HG03520 (cell line): ENCODE results near the gene MLLT1.
"Not testable (repeated sequence)": the region's sequence is repeated elsewhere in the genome, so short reads cannot be mapped to it uniquely, and the experiment has no call there.

ENCODE experiments used
- ATAC-seq: cut with Tn5 transposase; IDR thresholded peaks from one replicate; pipeline ENCODE4 v1.9.1; 2021; ENCODE audit warnings: mild to moderate bottlenecking, moderate library complexity; ENCODE audit not compliant: unreplicated experiment

MLLT1 gene, protein sequence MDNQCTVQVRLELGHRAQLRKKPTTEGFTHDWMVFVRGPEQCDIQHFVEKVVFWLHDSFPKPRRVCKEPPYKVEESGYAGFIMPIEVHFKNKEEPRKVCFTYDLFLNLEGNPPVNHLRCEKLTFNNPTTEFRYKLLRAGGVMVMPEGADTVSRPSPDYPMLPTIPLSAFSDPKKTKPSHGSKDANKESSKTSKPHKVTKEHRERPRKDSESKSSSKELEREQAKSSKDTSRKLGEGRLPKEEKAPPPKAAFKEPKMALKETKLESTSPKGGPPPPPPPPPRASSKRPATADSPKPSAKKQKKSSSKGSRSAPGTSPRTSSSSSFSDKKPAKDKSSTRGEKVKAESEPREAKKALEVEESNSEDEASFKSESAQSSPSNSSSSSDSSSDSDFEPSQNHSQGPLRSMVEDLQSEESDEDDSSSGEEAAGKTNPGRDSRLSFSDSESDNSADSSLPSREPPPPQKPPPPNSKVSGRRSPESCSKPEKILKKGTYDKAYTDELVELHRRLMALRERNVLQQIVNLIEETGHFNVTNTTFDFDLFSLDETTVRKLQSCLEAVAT

DNA sequence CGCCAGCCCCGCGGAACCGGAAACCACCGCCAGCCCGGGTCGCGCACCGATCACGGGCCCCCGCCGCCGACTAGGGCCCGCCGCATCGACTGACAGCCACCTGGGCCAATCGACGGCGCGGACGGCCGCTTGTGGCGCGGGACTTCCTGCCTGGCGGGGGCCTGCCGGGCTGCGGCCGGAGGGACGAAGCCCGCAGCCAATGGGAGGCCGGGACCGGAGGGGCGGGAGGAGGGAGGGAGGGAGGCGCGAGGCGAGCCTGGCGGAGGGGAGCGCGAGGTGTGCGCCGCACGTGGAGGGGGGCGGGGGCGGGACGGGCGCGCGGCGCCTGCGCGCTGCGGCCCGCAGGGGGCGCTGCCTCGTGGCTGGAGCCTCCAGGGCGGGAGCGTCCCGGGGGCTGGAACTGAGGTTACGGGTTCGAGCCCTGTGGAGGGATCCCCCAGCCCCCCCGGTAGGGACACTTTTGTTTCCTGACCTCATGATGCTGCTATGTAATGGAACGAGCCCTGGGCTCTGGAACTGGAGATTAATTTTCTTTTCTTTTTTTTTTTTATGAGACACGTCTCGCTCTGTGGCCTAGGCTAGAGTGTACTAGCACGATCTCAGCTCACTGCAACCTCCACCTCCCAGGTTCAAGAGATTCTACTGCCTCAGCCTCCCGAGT lies at the start of gene MLLT1:
Gene MLLT1 (minus strand): TSS at position 45 of the 661 bp plus-strand sequence. CDS start 191 bp downstream, outside the sequence.
- peak; percentile 89 for ATAC-seq

DNA sequence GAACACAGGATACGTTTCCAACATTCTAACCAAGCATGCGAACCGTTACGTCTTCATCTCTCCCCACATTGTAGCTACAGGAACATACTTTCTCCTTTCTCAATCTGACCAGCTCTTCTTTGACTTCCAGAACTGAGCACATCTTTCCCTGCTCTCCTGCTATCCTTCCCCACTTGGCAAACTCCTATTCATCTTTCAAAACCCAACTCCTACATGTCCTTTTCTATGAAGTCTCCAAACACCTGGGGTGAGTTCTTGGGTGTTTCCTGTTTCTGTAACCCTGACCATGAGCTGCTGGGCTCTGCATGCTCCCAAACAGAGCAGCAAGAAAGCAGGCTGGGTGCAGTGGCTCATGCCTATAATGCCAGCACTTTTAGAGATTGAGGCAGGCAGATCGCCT lies 47.0 kb upstream of the MLLT1 start:
- no peak for ATAC-seq

DNA sequence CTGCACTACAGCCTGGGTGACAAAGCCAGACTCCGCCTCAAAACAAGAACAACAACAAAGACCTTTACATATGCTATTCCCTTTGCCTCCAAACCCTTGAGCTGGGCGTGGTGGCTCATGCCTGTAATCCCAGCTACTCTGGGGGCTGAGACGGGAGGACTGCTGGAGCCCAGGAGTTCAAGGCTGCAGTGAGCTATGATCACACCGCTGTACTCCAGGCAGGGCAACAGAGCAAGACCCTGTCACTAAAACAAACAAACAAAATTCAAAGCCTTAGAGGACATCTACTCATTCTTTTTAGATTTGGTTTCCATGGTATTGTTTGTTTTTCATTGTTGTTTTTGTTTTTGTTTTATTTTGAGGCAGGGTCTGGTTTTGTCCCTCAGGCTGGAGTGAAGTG lies 45.8 kb upstream of the MLLT1 start:
- ATAC-seq, result no peak

DNA sequence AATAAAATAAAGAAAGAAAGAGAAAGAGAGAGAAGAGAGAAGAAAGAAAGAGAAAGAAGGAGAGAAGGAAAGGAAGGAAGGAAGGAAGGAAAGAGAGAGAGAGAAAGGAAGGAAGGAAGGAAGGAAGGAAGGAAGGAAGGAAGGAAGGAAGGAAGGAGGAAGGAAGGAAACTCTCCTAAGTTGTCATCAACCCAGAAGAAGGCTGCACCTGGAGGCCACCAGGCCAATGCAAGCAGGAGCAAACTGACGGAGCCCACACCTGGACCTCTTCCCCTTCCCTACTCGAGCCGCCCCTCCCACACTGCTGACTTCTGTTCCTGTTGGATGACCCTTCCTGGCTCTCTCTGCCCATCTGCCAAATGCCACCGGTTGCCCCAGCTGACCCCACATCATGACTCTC lies 45.0 kb upstream of the MLLT1 start:
- ATAC-seq, result no peak

DNA sequence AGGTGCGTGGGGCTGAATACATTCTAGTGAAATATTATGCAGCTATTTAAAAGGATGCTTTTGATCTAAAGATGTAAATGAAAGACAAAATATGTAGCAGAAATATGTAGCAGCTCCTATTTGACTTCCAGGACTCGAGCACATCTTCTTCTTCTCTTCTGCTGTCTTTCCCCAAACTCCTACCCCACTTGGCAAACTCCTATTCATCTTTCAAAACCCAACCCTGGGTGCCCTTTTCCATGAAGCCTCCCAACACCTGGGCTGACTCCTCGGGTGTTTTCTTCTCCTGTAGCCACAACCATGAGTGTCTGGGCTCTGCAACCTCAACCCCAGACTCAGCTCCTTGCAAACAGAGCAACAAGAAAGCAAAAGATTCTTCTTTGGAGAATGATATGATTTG lies 42.5 kb upstream of the MLLT1 start:
- ATAC-seq, result no peak

DNA sequence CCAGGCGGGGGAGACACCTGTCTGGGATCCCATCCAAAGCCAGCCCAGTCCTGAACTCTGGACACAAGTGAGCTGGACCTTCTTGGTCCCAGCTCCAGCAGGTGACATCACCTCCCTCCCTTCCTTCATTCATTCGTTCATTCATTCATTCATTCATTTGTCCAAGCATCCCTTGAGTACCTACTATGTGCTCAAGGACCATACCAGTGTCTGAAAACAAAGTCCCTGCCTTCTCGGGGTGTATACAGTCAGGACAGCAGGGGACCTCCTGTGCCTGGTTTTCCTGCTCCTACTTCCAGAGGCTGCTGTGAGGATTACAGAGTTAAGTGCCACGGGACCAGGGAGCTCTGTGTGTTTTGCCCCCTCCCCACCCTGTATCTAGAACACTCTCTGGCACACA lies 39.6 kb upstream of the MLLT1 start:
- no peak for ATAC-seq

DNA sequence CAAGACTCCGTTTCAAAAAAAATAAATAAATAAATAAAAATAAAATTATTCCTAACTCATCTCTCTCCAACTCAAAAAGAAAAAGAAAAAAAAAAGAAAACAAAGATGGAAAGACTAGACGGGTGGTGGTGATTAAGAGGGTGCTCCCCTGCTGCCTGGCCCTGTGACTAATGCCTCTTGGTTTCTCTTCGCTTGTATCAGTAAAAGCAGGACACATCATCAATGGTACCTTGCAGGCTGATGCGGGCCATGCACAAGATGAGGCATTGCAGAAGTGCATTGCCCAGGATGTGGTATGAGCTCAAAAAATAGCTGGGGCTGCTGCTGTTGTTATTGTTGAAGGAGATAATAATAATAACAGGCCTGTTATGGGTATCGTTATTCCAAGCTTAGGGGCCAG lies 39.0 kb upstream of the MLLT1 start:
- no peak for ATAC-seq

DNA sequence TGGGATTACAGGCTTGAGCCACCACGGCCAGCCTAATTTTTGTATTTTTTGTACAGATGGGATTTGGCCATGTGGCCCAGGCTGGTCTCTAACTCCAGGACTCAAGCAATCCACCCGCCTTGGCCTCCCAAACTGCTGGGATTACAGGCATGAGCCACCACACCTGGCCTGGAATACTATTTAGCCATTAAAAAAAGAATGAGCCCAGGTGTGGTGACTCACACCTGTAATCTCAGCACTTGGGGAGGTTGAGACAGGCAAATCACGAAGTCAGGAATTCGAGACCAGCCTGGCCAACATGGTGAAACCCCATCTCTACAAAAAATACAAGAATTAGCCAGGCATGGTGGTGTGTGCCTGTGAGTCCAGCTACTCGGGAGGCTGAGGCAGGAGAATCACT lies 35.9 kb upstream of the MLLT1 start:
- ATAC-seq, result not testable (repeated sequence)

DNA sequence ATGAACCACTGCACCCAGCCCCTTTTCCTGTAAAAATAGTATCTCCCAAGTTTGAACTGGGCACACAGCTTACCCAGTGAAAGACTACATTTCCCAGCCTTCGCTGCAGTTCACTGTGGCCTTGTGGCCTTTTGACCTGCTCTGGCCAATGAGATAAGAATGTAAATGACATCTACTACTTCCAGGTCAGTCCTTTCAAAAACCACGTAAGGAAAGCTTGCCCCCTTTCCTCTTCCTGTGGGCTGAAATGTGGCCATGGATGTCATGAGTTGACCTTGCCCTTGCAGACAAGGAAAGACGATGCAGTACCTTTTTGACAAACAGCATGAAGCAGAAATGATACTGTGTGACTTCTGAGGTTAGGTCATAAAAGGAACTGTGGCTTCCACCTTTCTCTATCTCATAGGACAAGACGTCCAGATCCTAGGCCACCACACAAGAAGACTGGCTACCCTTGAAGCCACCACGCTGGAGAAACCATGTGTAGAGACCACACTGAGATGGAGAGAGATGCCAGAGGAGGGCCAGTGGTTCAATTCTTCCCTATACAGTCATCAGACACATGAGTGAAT lies 33.7 kb upstream of the MLLT1 start:
- no peak for ATAC-seq

DNA sequence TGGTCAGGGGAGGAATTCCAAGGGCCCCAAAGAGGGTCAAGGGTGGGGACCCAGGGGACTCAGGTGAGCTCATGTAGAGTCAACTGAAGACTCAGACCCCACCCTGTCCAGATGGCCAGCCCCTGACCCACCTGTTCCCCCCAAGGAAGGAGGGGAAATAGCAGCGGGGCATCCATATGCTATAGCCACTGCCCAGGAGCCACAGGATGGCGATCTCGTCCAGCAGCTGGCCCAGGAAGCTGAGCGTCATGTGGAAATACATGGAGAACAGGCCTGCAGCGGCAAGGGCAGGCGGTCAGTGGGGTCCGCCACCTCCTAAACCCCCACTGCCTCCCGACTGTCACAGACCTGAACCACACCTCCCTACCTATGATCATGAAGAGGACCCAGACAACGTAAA lies 32.2 kb upstream of the MLLT1 start:
- no peak for ATAC-seq

DNA sequence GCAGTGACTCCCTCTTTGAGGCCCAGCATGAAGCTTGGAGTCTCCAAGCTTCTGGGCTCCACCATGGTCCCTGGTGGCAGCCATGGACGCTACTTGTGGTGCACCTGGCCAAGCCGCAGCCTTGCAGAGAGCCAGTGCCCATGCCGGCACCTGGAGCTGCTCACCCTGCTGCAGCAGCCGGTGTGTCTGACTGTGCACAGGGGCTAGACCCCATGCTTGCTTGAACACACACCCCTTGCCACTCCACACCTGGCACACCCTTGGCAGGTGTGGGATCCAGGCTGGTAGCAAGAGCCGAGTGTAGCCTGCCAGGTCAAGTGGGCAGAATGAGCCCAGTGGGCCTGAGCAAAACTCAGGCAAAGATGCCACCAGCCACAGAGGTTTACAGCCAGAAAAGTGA lies 18.6 kb upstream of the MLLT1 start:
- no peak for ATAC-seq

DNA sequence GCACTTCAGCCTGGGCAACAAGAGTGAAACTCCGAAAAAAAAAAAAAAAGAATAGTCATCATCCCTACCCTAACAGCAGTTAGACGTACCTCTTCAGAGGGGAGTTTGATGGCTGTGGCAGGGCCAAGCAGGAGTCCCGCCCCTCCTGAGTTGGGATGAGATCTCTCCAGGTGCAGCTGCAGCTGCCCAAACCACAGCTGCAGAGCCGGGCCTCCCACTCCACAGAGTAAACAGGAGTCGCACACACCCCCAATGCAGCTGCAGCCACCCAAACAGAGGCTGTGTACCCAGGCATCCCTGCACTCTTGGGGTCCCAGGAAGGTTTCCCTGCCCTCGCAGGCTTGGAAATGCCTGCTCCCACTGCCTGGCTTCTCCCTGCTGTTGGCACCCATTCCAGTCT lies 17.4 kb upstream of the MLLT1 start:
- ATAC-seq, result no peak

DNA sequence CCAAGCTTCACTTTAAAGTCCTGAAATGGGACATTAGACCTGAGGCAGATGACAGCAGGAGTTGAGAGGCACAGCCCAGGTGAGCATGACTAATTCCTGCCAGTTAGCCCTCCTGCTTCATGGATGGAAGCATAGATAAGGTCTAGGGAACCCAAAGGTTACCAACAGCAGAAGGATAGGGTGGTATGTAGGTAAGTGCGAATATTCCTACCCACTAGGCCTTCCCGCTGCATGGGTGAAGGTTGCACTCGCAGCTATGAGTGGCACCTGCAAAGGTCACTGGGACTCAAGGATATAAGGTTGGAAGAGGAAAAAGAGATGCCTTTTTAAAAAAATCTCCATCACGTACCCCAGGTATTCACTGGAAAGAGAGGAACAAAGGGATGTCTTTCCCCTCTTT lies 12.2 kb upstream of the MLLT1 start:
- no peak for ATAC-seq

DNA sequence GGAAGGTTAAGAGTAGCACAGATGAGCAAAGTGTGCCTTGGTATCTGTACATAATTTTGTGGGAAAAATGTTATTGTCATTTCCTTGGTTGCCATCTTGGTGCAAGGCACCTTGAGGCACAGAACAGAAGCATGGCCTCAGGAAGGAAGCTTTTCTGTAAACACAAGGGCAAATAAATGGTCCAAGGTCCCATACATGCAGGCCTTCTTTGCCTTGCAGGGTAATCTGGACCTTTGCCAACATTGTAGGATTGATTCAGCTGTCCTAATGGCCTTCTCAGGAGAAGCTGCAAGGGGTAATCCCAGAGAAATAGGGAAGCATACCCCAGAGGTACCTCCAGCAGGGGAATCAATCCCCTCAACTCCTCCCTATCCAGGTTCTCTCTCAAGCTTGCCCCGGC lies 9.0 kb upstream of the MLLT1 start:
- ATAC-seq, result no peak

DNA sequence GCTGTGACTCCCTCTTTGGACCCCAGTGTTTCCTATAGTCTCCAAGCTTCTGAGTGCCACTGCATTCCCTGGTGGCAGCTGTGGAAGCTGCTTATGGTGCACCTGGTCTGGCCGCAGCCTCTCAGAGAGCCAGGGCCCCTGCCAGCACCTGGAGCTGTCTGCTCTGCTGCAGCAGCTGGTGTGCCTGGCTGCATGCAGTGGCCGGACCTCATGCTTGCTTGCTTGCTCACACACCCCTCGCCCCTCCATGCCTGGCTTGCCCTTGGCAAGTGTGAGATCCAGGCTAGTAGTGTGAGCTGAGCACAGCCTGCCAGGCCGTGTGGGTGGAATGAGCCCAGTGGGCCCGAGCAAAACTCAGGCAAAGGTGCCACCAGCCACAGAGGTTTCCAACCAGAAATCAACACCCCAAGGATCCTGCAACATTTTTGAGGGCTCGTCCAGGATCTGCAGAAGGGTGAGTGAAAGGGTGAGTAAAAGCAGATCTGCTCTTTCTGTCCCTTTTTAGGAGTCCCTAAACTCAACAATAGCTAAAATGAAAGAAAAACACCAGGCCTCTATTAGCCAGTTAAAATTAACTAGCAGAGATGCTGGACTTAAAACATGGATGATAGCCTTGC lies 7.6 kb upstream of the MLLT1 start:
- ATAC-seq, result no peak

DNA sequence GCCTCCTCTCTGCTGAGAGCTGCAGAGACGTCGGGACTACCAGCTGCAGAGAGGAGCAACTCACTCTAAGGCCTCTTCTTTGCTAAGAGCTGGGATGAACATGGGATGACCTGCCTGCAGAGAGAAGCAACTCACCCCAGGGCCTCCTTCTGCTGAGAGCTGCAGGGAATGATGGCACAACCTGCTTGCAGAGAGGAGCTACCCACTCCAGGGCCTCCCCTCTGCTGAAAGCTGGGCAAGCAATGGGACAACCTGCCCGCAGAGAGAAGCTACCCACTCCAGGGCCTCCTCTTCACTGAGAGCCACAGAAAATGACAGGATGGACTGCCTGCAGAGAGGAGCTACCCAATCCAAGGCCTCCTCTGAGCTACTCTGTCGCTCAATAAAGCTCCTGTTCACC lies 6.9 kb upstream of the MLLT1 start:
- no peak for ATAC-seq

DNA sequence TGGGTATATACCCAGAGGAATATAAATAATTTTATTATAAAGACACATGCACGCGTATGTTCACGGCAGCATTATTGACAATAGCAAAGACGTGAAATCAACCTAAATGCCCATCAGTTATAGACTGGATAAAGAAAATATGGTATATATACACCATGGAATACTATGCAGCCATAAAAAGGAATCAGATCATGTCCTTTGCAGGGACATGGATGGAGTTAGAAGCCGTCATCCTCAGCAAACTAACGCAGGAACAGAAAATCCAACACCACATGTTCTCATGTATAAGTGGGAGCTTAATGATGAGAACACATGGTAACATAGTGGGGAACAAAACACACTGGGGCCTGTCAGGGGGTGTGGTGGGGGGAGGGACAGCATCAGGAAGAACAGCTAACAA lies 2.6 kb upstream of the MLLT1 start:
- not testable (repeated sequence) for ATAC-seq

DNA sequence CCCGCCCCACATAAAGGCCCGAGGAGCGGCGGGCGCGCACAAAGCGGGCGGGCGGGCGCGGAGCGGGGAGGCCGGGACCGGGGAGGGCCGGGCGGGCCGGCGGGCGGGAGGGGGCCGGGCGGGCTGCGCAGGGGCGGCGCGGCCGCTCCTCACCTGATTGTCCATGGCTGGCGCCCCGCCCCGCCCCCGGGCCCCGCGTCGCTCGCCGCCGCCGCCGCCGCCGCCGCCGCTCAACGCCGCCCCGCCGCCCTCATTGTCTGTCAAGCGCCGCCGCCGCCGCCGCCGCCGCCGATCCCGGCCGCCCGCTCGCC lies 200 bp downstream of the MLLT1 start:
- ATAC-seq, result no peak

DNA sequence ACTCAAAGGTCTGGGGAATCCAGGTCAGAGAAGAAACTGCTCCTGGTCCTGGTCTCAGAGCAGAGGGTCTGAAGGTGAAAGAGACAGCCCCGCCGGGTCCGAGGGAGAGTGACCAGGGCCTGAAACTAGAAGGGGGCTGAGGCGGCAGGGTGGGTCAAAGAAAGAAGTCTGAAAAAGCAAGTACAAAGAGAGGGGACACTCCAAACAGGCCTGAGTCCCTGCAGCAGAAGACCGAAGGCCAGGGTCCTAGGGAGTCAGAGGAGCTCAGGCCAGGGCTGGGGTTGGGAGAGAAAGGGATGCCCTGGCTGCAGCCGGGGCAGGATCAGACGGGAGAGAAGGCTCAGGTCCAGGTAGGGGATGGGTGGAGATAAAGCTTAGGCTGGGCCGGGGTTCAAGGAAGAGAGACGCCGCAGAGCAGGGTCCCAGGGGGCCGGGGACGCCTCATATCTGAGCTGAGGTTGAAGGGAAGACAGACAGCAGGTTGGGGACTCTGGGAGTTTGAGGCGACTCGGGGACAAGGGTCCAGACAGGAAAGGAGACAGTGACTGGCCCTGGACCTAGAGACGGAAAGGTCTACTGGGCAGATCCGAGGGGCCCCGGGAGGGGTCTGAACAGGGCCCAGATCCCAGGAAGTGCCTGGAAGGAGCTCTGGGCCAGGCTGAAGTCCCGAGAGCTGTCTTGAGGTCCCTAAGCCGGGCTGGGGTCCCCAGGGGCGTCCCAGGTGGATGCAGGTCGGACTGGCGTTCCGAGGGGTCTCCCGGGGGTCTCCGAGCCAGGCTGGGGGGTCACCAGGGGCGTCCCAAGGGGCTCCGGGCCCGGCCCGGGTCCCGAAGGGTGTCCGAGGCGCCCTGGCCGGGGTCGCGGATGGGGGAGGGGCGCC lies 795 bp downstream of the MLLT1 start:
- ATAC-seq, result no peak

DNA sequence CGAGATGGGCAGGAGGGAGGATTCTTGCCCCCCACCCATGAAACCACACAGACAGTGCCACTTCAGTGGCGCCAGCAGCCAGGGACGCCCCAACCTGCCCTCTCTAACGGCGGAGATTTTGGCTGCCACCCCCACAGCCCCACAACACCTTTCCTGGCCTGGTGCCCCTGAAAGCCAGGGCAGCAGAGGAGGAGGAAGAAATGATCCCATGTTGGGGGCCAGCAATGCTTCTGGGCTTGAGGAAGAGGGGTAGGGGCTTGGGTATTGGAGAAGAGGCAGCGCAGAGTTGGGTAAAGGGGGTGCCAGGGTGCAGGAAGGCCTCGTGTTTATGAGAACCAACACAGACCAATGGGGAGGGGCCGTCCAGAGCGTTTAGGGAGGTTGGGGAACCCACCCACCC lies 1.7 kb downstream of the MLLT1 start:
- ATAC-seq, result no peak

DNA sequence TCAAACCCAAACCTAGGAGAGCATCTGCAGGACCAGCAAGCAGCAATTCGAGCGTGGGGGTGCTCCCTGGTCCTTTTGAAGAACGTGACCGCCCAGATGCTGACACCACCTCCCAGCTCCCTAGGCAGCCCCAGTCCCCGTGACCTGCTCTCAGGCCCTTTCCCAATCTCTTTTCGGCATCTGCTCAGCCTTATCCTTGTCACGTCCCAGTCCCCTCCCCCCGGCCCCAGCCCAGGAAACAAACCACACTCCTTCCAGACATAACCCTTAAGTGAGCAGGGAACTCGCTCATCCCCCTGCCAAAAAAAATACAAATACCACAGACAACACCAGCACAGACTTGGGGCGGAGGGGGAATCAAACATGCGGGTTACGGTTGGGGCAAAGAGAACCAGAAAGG lies 3.3 kb downstream of the MLLT1 start:
- no peak for ATAC-seq
